ENCODE results near the gene ECE1.

The ECE1 gene

GRCh38 chr1:21331752-21332478 lies 41.7 kb upstream of the ECE1 start:
- TF ChIP-seq CTCF (IDR thresholded peaks at IDR 0.05; ENCODE audit: low read depth, low read length): no peak
- no peak overlapping the region for H3K4me3 ChIP-seq (ENCODE audit: low read depth, low read length)
- in situ Hi-C loops (cut with HindIII; ENCODE audit: low sequenced_read_pairs): loop anchor here (25.0 kb wide), 1 partner anchor 95 kb away; no protein-coding TSS in a partner anchor
- no peak for DNase-seq (ENCODE audit: low read depth, low spot score)

- no peak overlapping the region for H3K4me3 ChIP-seq (ENCODE audit: low read depth, low read length)
- TF ChIP-seq CTCF (IDR thresholded peaks at IDR 0.05; ENCODE audit: low read depth, low read length): no peak
- no peak for DNase-seq (ENCODE audit: low read depth, low spot score)
- in situ Hi-C loops (cut with HindIII; ENCODE audit: low sequenced_read_pairs): loop anchor here (25.0 kb wide), 1 partner anchor 93 kb away; no protein-coding TSS in a partner anchor
Observed at GRCh38 chr1:21330544-21330943, 40.3 kb upstream of the ECE1 start.

GRCh38 chr1:21329209-21329844 lies 39.1 kb upstream of the ECE1 start:
- TF ChIP-seq CTCF (IDR thresholded peaks at IDR 0.05; ENCODE audit: low read depth, low read length): no peak
- in situ Hi-C loops (cut with HindIII; ENCODE audit: low sequenced_read_pairs): loop anchor here (25.0 kb wide), 1 partner anchor 92 kb away; no protein-coding TSS in a partner anchor
- no peak overlapping the region for H3K4me3 ChIP-seq (ENCODE audit: low read depth, low read length)
- no peak for DNase-seq (ENCODE audit: low read depth, low spot score)

- DNase-seq (ENCODE audit: low read depth, low spot score): no peak
- TF ChIP-seq CTCF (IDR thresholded peaks at IDR 0.05; ENCODE audit: low read depth, low read length): no peak
- H3K4me3 ChIP-seq (ENCODE audit: low read depth, low read length): no peak overlapping the region
- in situ Hi-C loops (cut with HindIII; ENCODE audit: low sequenced_read_pairs): loop anchor here (25.0 kb wide), 1 partner anchor 90 kb away; no protein-coding TSS in a partner anchor
Observed at GRCh38 chr1:21327566-21328323, 37.5 kb upstream of the ECE1 start.

- DNase-seq (ENCODE audit: low read depth, low spot score): no peak
- in situ Hi-C loops (cut with HindIII; ENCODE audit: low sequenced_read_pairs): loop anchor here (25.0 kb wide), 1 partner anchor 90 kb away; no protein-coding TSS in a partner anchor
- no peak for TF ChIP-seq CTCF (IDR thresholded peaks at IDR 0.05; ENCODE audit: low read depth, low read length)
Observed at GRCh38 chr1:21326861-21327344, 36.6 kb upstream of the ECE1 start.

GRCh38 chr1:21325731-21326387 lies 35.6 kb upstream of the ECE1 start:
- in situ Hi-C loops (cut with HindIII; ENCODE audit: low sequenced_read_pairs): loop anchor here (25.0 kb wide), 1 partner anchor 89 kb away; no protein-coding TSS in a partner anchor
- DNase-seq (ENCODE audit: low read depth, low spot score): no peak
- no peak for TF ChIP-seq CTCF (IDR thresholded peaks at IDR 0.05; ENCODE audit: low read depth, low read length)
- no peak overlapping the region for H3K4me3 ChIP-seq (ENCODE audit: low read depth, low read length)

More at GRCh38 chr1:21326861-21327344, 36.6 kb upstream of the ECE1 start:
- no peak overlapping the region for H3K4me3 ChIP-seq (ENCODE audit: low read depth, low read length)
